Large intestine (tissue), 3 donors: ENCODE results near the gene ATL2. TPM values are rescaled to one million over a fixed set of nuclear protein-coding genes. Genes with fewer than 3 reads are reported as not detected.

Experiments
- DNase-seq, 2 donors: peaks; one replicate each; pipeline versions ENCODE4 v3.0.0 to v3.0.0-alpha.2; 2013
- H3K27ac ChIP-seq: one replicate; pipeline ENCODE4 v1.5.1; 2013; ENCODE audit warnings: low read length
- H3K27me3 ChIP-seq: 2 replicates; pipeline ENCODE4 v1.6.1; 2013; ENCODE audit warnings: low read length; ENCODE audit not compliant: control insufficient read depth, insufficient read depth
- H3K36me3 ChIP-seq: 2 replicates; pipeline ENCODE4 v1.6.1; 2013; ENCODE audit warnings: low read length; ENCODE audit not compliant: control insufficient read depth, insufficient read depth
- H3K4me1 ChIP-seq: one replicate; pipeline ENCODE4 v1.6.1; 2013; ENCODE audit warnings: low read length; ENCODE audit not compliant: control insufficient read depth, insufficient read depth
- H3K4me3 ChIP-seq: one replicate; pipeline ENCODE4 v1.5.1; 2013; ENCODE audit warnings: low read length
- H3K9me3 ChIP-seq: one replicate; pipeline ENCODE4 v1.6.1; 2013; ENCODE audit warnings: mild to moderate bottlenecking, low read depth, low read length, moderate library complexity; ENCODE audit not compliant: control insufficient read depth
- WGBS: methylation state at CpG from one replicate; pipeline ENCODE4 v1.1.5; 2013; ENCODE audit warnings: low lambda C conversion rate; ENCODE audit not compliant: insufficient coverage; 5-methylcytosine and 5-hydroxymethylcytosine counted together
- polyA plus RNA-seq: library from polyadenylated mRNA; unstranded; fragments of 120-200 nt; gene quantifications from one replicate; pipeline ENCODE4 v1.2.1, GENCODE V29; 2013

Gene ATL2
- polyA plus RNA-seq, 1 donor, result 103 TPM

- Histone ChIP-seq H3K9me3 (no peaks in the 10 kb centered on the region), H3K27me3 (no peaks in the 10 kb centered on the region), H3K4me3 (peak overlapping the region; percentile 94), H3K36me3 (no peaks in the 10 kb centered on the region), H3K4me1 (peaks cover 20% of the 10 kb centered on the region), H3K27ac (peak overlapping the region; percentile 99)
- DNase-seq, result no peak
- WGBS, result 10% methylated on average over 2 of the region's 2 CpGs
These were observed 2.1 kb downstream of the ATL2 start for GRCh38 chr2:38374984-38375383.

DNA sequence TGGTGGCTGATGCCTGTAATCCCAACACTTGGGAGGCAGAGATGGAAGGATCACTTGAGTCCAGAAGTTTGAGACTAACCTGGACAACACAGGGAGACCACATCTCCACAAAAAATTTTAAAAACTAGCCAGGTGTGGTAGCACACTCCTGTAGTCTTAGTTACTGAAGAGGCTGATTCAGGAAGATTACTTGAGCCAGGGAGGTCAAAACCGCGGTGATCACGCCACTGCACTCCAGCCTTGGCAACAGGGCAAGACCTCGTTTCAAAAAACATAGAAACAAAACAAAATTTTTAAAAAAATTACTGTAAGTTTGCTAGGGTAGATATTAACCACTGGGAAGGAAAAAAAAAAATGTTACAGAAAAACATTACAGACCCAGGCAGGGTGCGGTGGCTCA, 5.8 kb downstream of the ATL2 start:
- Histone ChIP-seq H3K27ac (no peak overlapping the region), H3K27me3 (no peaks in the 10 kb centered on the region), H3K9me3 (no peaks in the 10 kb centered on the region), H3K4me3 (no peak overlapping the region), H3K36me3 (no peaks in the 10 kb centered on the region), H3K4me1 (peaks cover 14% of the 10 kb centered on the region)
- WGBS, result no CpG with 5 or more reads among the region's 5 CpGs
- DNase-seq, result no peak

- H3K27me3 ChIP-seq, result no peaks in the 10 kb centered on the region
- no peak for DNase-seq
- H3K4me3 ChIP-seq, result no peak overlapping the region
- no peaks in the 10 kb centered on the region for H3K36me3 ChIP-seq
- peaks cover 14% of the 10 kb centered on the region for H3K4me1 ChIP-seq
- H3K9me3 ChIP-seq, result no peaks in the 10 kb centered on the region
- no peak overlapping the region for H3K27ac ChIP-seq
- WGBS, result 100% methylated on average over 1 of the region's 5 CpGs
These were observed 6.4 kb downstream of the ATL2 start for GRCh38 chr2:38370664-38371063.

GRCh38 chr2:38362232-38362631, 14.8 kb downstream of the ATL2 start:
- peaks cover 15% of the 10 kb centered on the region for H3K36me3 ChIP-seq
- H3K27me3 ChIP-seq, result no peaks in the 10 kb centered on the region
- H3K9me3 ChIP-seq, result peaks cover 2% of the 10 kb centered on the region
- H3K4me3 ChIP-seq, result no peak overlapping the region
- no peaks in the 10 kb centered on the region for H3K4me1 ChIP-seq
- H3K27ac ChIP-seq, result no peak overlapping the region
- no peak for DNase-seq
- no CpG with 5 or more reads among the region's 2 CpGs for WGBS

DNA sequence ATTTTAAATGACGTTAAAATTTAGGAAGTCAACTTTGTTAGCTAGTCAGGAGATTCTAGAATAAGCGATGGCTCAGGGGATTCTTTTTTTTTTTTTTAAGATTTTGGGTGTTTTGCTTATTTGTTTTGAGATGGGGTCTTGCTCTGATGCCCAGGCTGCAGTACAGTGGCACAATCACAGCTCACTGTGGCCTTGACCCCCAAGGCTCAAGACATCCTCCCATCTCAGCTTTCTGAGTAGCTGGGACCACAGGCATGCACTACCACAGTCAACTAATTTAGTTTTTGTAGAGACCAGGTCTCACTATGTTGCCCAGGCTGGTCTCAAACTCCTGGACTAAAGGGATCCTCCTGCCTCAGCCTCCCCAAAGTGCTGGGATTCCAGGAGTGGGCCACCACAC, 16.9 kb downstream of the ATL2 start:
- 100% methylated on average over 2 of the region's 2 CpGs for WGBS
- peaks cover 11% of the 10 kb centered on the region for H3K36me3 ChIP-seq
- H3K27ac ChIP-seq, result no peak overlapping the region
- H3K4me3 ChIP-seq, result no peak overlapping the region
- H3K9me3 ChIP-seq, result peaks cover 2% of the 10 kb centered on the region
- no peaks in the 10 kb centered on the region for H3K4me1 ChIP-seq
- H3K27me3 ChIP-seq, result no peaks in the 10 kb centered on the region
- DNase-seq, result no peak

DNA sequence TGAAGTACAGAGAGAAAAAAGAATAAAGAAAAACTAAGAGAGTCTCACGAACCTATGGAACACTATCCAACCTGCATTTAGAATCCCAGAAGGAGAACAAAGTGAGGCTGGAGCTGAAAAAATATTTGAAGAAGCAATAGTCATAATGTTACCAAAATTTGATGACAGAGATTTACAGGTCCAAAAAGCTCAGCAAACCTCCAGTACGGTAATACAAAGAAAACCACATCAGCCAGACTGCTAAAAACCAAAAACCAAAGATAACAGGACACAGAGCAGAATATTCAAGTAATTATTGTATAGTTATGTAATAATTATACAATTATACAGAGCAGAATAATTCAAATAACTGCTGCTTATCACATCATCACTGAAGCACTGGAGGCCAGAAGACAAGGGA, 23.7 kb downstream of the ATL2 start:
- H3K27ac ChIP-seq, result no peak overlapping the region
- no peak for DNase-seq
- H3K27me3 ChIP-seq, result no peaks in the 10 kb centered on the region
- H3K36me3 ChIP-seq, result peaks cover 15% of the 10 kb centered on the region
- H3K4me3 ChIP-seq, result no peak overlapping the region
- H3K9me3 ChIP-seq, result peaks cover 1% of the 10 kb centered on the region
- no peaks in the 10 kb centered on the region for H3K4me1 ChIP-seq
- WGBS, result 88% methylated on average over 1 of the region's 2 CpGs

DNA sequence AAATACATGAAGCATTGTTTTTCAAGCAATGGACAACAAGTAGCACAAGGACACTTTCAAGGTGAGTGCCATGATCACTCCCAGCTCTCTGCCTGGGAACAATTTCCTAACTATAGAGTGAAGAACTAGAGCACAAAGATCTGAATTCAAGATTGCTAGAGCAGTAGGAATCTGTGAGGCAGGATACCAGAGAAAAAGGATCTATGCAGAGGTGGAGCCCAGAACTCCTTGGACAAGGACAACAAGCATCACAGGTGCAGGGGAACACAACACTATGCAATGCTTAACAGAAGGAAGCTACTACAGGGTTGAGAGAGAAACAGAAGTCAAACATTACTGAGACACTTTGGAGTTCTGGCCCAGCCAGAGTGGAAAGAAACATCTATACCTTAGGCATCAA, 24.7 kb downstream of the ATL2 start:
- H3K27me3 ChIP-seq, result no peaks in the 10 kb centered on the region
- no peak for DNase-seq
- H3K9me3 ChIP-seq, result no peaks in the 10 kb centered on the region
- H3K4me1 ChIP-seq, result no peaks in the 10 kb centered on the region
- no peak overlapping the region for H3K27ac ChIP-seq
- peaks cover 15% of the 10 kb centered on the region for H3K36me3 ChIP-seq
- no peak overlapping the region for H3K4me3 ChIP-seq

GRCh38 chr2:38345323-38346038, 31.6 kb downstream of the ATL2 start:
- Histone ChIP-seq H3K27ac (no peak overlapping the region), H3K4me1 (no peaks in the 10 kb centered on the region), H3K9me3 (no peaks in the 10 kb centered on the region), H3K36me3 (peaks cover 36% of the 10 kb centered on the region), H3K27me3 (no peaks in the 10 kb centered on the region), H3K4me3 (no peak overlapping the region)
- DNase-seq, result no peak
- WGBS, result 90% methylated on average over 2 of the region's 5 CpGs

GRCh38 chr2:38344813-38345212, 32.3 kb downstream of the ATL2 start:
- no peak overlapping the region for H3K4me3 ChIP-seq
- no peaks in the 10 kb centered on the region for H3K4me1 ChIP-seq
- H3K36me3 ChIP-seq, result peaks cover 41% of the 10 kb centered on the region
- no peaks in the 10 kb centered on the region for H3K9me3 ChIP-seq
- WGBS, result 100% methylated on average over 1 of the region's 3 CpGs
- no peaks in the 10 kb centered on the region for H3K27me3 ChIP-seq
- DNase-seq, result no peak
- no peak overlapping the region for H3K27ac ChIP-seq

- H3K27ac ChIP-seq, result no peak overlapping the region
These were observed 33.9 kb downstream of the ATL2 start for GRCh38 chr2:38343212-38343611.

DNA sequence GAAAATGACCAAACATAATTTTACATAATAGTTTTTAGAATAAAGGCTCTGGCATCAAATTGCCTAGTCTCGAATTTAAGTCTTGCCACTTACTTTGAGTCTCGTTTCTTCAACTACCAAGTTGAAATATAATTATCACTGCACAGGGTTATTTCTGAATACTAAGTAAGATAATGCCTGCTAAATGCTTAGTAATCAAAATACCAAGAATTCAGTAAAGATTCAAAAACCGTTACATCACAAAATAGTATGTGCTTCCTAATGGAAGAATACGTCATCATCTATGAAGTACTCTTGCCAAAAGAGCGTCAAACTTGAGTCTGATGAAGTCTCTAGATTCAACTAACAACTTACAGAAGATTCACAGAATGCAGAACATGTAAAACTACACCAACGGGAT, 40.5 kb downstream of the ATL2 start:
- H3K4me1 ChIP-seq, result no peaks in the 10 kb centered on the region
- 100% methylated on average over 2 of the region's 6 CpGs for WGBS
- no peaks in the 10 kb centered on the region for H3K9me3 ChIP-seq
- no peak for DNase-seq
- no peak overlapping the region for H3K4me3 ChIP-seq
- H3K27me3 ChIP-seq, result no peaks in the 10 kb centered on the region
- no peak overlapping the region for H3K27ac ChIP-seq
- peaks cover 40% of the 10 kb centered on the region for H3K36me3 ChIP-seq

More at GRCh38 chr2:38343212-38343611, 33.9 kb downstream of the ATL2 start:
- Histone ChIP-seq H3K9me3 (no peaks in the 10 kb centered on the region), H3K4me3 (no peak overlapping the region), H3K4me1 (no peaks in the 10 kb centered on the region), H3K36me3 (peaks cover 49% of the 10 kb centered on the region), H3K27me3 (no peaks in the 10 kb centered on the region)
- WGBS, result 100% methylated on average over 1 of the region's 3 CpGs
- no peak for DNase-seq
